ENCODE measurements around the gene TOP3A.

The TOP3A gene

GRCh38 chr17:18230288-18231141 lies 84.3 kb downstream of the TOP3A start:
- no peak for TF ChIP-seq CTCF (IDR thresholded peaks at IDR 0.05; ENCODE audit: poor library complexity, severe bottlenecking)
- no peaks in the 10 kb centered on the region for H3K9me3 ChIP-seq (ENCODE audit: severe bottlenecking)
- H3K4me3 ChIP-seq (ENCODE audit: severe bottlenecking): no peak overlapping the region
- ATAC-seq (ENCODE audit: low read depth) (no peak), DNase-seq (ENCODE audit: low spot score) (no peak)
- H3K27ac ChIP-seq (ENCODE audit: poor library complexity, severe bottlenecking): no peak overlapping the region
- H3K27me3 ChIP-seq (ENCODE audit: insufficient read depth, poor library complexity, severe bottlenecking): no peaks in the 10 kb centered on the region
- H3K4me1 ChIP-seq (ENCODE audit: insufficient read depth, poor library complexity, severe bottlenecking): peaks cover 5% of the 10 kb centered on the region
- H3K36me3 ChIP-seq (ENCODE audit: low read depth): peaks cover 6% of the 10 kb centered on the region; the same call in 1 of the 2 replicates

GRCh38 chr17:18229771-18230170 lies 85.0 kb downstream of the TOP3A start:
- no peak overlapping the region for H3K27ac ChIP-seq (ENCODE audit: poor library complexity, severe bottlenecking)
- no peaks in the 10 kb centered on the region for H3K9me3 ChIP-seq (ENCODE audit: severe bottlenecking)

GRCh38 chr17:18229254-18229653 lies 85.5 kb downstream of the TOP3A start:
- ATAC-seq (ENCODE audit: low read depth) (no peak), DNase-seq (ENCODE audit: low spot score) (no peak)
- TF ChIP-seq CTCF (IDR thresholded peaks at IDR 0.05; ENCODE audit: poor library complexity, severe bottlenecking): no peak
- Histone ChIP-seq H3K27ac (ENCODE audit: poor library complexity, severe bottlenecking) (no peak overlapping the region), H3K4me3 (ENCODE audit: severe bottlenecking) (no peak overlapping the region), H3K9me3 (ENCODE audit: severe bottlenecking) (no peaks in the 10 kb centered on the region), H3K27me3 (ENCODE audit: insufficient read depth, poor library complexity, severe bottlenecking) (no peaks in the 10 kb centered on the region), H3K36me3 (ENCODE audit: low read depth) (no peaks in the 10 kb centered on the region), H3K4me1 (ENCODE audit: insufficient read depth, poor library complexity, severe bottlenecking) (no peaks in the 10 kb centered on the region)

More at GRCh38 chr17:18229771-18230170, 85.0 kb downstream of the TOP3A start:
- ATAC-seq (ENCODE audit: low read depth) (no peak), DNase-seq (ENCODE audit: low spot score) (no peak)
- no peaks in the 10 kb centered on the region for H3K27me3 ChIP-seq (ENCODE audit: insufficient read depth, poor library complexity, severe bottlenecking)
- TF ChIP-seq CTCF (IDR thresholded peaks at IDR 0.05; ENCODE audit: poor library complexity, severe bottlenecking): no peak
- no peaks in the 10 kb centered on the region for H3K4me1 ChIP-seq (ENCODE audit: insufficient read depth, poor library complexity, severe bottlenecking)
- no peaks in the 10 kb centered on the region for H3K36me3 ChIP-seq (ENCODE audit: low read depth)
- H3K4me3 ChIP-seq (ENCODE audit: severe bottlenecking): no peak overlapping the region

GRCh38 chr17:18228176-18228682 lies 86.6 kb downstream of the TOP3A start:
- Histone ChIP-seq H3K27ac (ENCODE audit: poor library complexity, severe bottlenecking) (no peak overlapping the region), H3K9me3 (ENCODE audit: severe bottlenecking) (no peaks in the 10 kb centered on the region), H3K27me3 (ENCODE audit: insufficient read depth, poor library complexity, severe bottlenecking) (no peaks in the 10 kb centered on the region), H3K4me1 (ENCODE audit: insufficient read depth, poor library complexity, severe bottlenecking) (no peaks in the 10 kb centered on the region), H3K36me3 (ENCODE audit: low read depth) (no peaks in the 10 kb centered on the region), H3K4me3 (ENCODE audit: severe bottlenecking) (no peak overlapping the region)
- DNase-seq (ENCODE audit: low spot score): no peak
- TF ChIP-seq CTCF (IDR thresholded peaks at IDR 0.05; ENCODE audit: poor library complexity, severe bottlenecking): no peak
- ATAC-seq (ENCODE audit: low read depth): no peak

- no peak for ATAC-seq (ENCODE audit: low read depth)
- H3K27ac ChIP-seq (ENCODE audit: poor library complexity, severe bottlenecking): no peak overlapping the region
- no peaks in the 10 kb centered on the region for H3K9me3 ChIP-seq (ENCODE audit: severe bottlenecking)
- no peaks in the 10 kb centered on the region for H3K27me3 ChIP-seq (ENCODE audit: insufficient read depth, poor library complexity, severe bottlenecking)
- H3K4me1 ChIP-seq (ENCODE audit: insufficient read depth, poor library complexity, severe bottlenecking): no peaks in the 10 kb centered on the region
- no peak for TF ChIP-seq CTCF (IDR thresholded peaks at IDR 0.05; ENCODE audit: poor library complexity, severe bottlenecking)
- DNase-seq (ENCODE audit: low spot score): no peak
- no peak overlapping the region for H3K4me3 ChIP-seq (ENCODE audit: severe bottlenecking)
- H3K36me3 ChIP-seq (ENCODE audit: low read depth): no peaks in the 10 kb centered on the region
These were observed 87.2 kb downstream of the TOP3A start for GRCh38 chr17:18227635-18228034.

All from RWPE2 (cell line).